ENCODE measurements around the gene PLXDC1. TPM values are rescaled to one million over a fixed set of nuclear protein-coding genes. Genes with fewer than 3 reads are reported as not detected.

The PLXDC1 gene
- total and polyA plus RNA-seq, 10 donors, result 2.9 to 11.2 (median 4.5) TPM

- no peak overlapping the region for H3K4me3 ChIP-seq
- WGBS, 5 donors, result 91 to 97% (median 92%) methylated on average over 9 to 15 of the region's 15 CpGs
- no peak for DNase-seq
- H3K27me3 ChIP-seq (replicated peaks in 1 of 7), result no peaks in the 10 kb centered on the region
- no peaks in the 10 kb centered on the region for H3K4me1 ChIP-seq
- H3K36me3 ChIP-seq, result peaks cover 0 to 98% (median 25%) of the 10 kb centered on the region in 6 donors
- no peak overlapping the region for H3K27ac ChIP-seq
- H3K9me3 ChIP-seq, result no peaks in the 10 kb centered on the region
- TF ChIP-seq POLR2A (IDR thresholded peaks at IDR 0.05), result no peak
- no peak for TF ChIP-seq POLR2AphosphoS5 (IDR thresholded peaks at IDR 0.05)
- TF ChIP-seq CTCF (IDR thresholded peaks at IDR 0.05 in 8 of 11, conservative IDR thresholded peaks at IDR 0.05 in 3 of 11), result no peak
- intact Hi-C loops (cut with DNase I; ENCODE audit: low total_unique reads), result no loop called here
Measured at GRCh38 chr17:39186481-39187002, 35.1 kb upstream of the PLXDC1 start.

- no peak for TF ChIP-seq CTCF (IDR thresholded peaks at IDR 0.05 in 8 of 11, conservative IDR thresholded peaks at IDR 0.05 in 3 of 11)
- TF ChIP-seq POLR2A (IDR thresholded peaks at IDR 0.05), result no peak
- TF ChIP-seq POLR2AphosphoS5 (IDR thresholded peaks at IDR 0.05), result no peak
- Histone ChIP-seq H3K4me1 (no peaks in the 10 kb centered on the region), H3K27me3 (replicated peaks in 1 of 7) (no peaks in the 10 kb centered on the region), H3K36me3 (peaks cover 0 to 92% (median 20%) of the 10 kb centered on the region in 6 donors), H3K27ac (no peak overlapping the region), H3K4me3 (no peak overlapping the region), H3K9me3 (no peaks in the 10 kb centered on the region)
- DNase-seq, result no peak
- intact Hi-C loops (cut with DNase I; ENCODE audit: low total_unique reads), result no loop called here
- WGBS, 5 donors, result 87 to 98% (median 92%) methylated on average over 10 of the region's 10 CpGs
Measured at GRCh38 chr17:39183720-39184119, 32.3 kb upstream of the PLXDC1 start.

- 85 to 95% (median 88%) methylated on average over 5 of the region's 5 CpGs for WGBS, 5 donors
- no peak for DNase-seq
- H3K36me3 ChIP-seq, result peaks cover 0 to 90% (median 20%) of the 10 kb centered on the region in 6 donors
Measured at GRCh38 chr17:39183045-39183444, 31.6 kb upstream of the PLXDC1 start.

GRCh38 chr17:39181303-39181702 is 29.9 kb upstream of the PLXDC1 start:
- H3K4me3 ChIP-seq, result no peak overlapping the region

More at GRCh38 chr17:39183045-39183444, 31.6 kb upstream of the PLXDC1 start:
- no peak overlapping the region for H3K27ac ChIP-seq
- no peak overlapping the region for H3K4me3 ChIP-seq
- TF ChIP-seq POLR2AphosphoS5 (IDR thresholded peaks at IDR 0.05) (no peak), CTCF (IDR thresholded peaks at IDR 0.05 in 8 of 11, conservative IDR thresholded peaks at IDR 0.05 in 3 of 11) (no peak), POLR2A (IDR thresholded peaks at IDR 0.05) (no peak)
- no peaks in the 10 kb centered on the region for H3K9me3 ChIP-seq
- H3K4me1 ChIP-seq, result no peaks in the 10 kb centered on the region
- intact Hi-C loops (cut with DNase I; ENCODE audit: low total_unique reads), result no loop called here
- no peaks in the 10 kb centered on the region for H3K27me3 ChIP-seq (replicated peaks in 1 of 7)

More at GRCh38 chr17:39181303-39181702, 29.9 kb upstream of the PLXDC1 start:
- Histone ChIP-seq H3K27ac (no peak overlapping the region), H3K36me3 (peaks cover 0 to 90% (median 14%) of the 10 kb centered on the region in 6 donors), H3K4me1 (no peaks in the 10 kb centered on the region), H3K27me3 (replicated peaks in 1 of 7) (no peaks in the 10 kb centered on the region), H3K9me3 (no peaks in the 10 kb centered on the region)
- no peak for TF ChIP-seq POLR2A (IDR thresholded peaks at IDR 0.05)
- no peak for TF ChIP-seq CTCF (IDR thresholded peaks at IDR 0.05 in 8 of 11, conservative IDR thresholded peaks at IDR 0.05 in 3 of 11)
- intact Hi-C loops (cut with DNase I; ENCODE audit: low total_unique reads), result no loop called here
- 86 to 96% (median 92%) methylated on average over 5 of the region's 5 CpGs for WGBS, 5 donors
- no peak for DNase-seq
